HepG2 (cell line): Measurements from ENCODE around the gene KIR3DL3. TPM values are rescaled to one million over a fixed set of nuclear protein-coding genes. Genes with fewer than 3 reads are reported as not detected.

Experiments used
- ATAC-seq: fragments of 200-7000 bp; cut with Tn5 transposase; 3 replicates; pipeline ENCODE4 v1.9.1; 2020; ENCODE audit warnings: mild to moderate bottlenecking, moderate library complexity
- BruUV-seq: library from RNA; stranded (reverse); fragments of 400-500 nt; replicated peaks from 2 replicates; lab custom pipeline; 2021; lab: Mats Ljungman, UMichigan
- CTCF ChIA-PET: fragments of 300-600 bp; formaldehyde crosslinking; extraction: SDS; loops from one replicate; lab custom pipeline; 2021; ENCODE audit warnings: low total read pairs, inconsistent platforms, low intra/inter-chr PET ratio; lab: Yijun Ruan, JAX
- POLR2A ChIA-PET: fragments of 350-600 bp; sonication (Branson Sonifier 250); formaldehyde crosslinking; loops from one replicate; lab custom pipeline; 2020; ENCODE audit warnings: antibody characterized with exemption, inconsistent platforms; lab: Yijun Ruan, JAX
- DNase-seq: peaks from one replicate; pipeline ENCODE4 v3.0.0-alpha.2; 2015; ENCODE audit warnings: low spot score
- FAIRE-seq: peaks from 3 replicates; lab custom pipeline; 2011; peaks lifted over from hg19 to GRCh38; lab: Jason Lieb, UNC
- H2AFZ ChIP-seq: one replicate; pipeline ENCODE4 v1.6.1; 2011; ENCODE audit warnings: low read length, inconsistent platforms
- H3K27ac ChIP-seq: fragments of 300-600 bp; 3 replicates; pipeline ENCODE4 v1.8.0; 2011; ENCODE audit warnings: mixed run types, mild to moderate bottlenecking, mixed read lengths, low read length, inconsistent platforms; ENCODE audit not compliant: insufficient read depth; ENCODE audit errors: extremely low read length
- H3K27me3 ChIP-seq, 2 experiments: fragments of 200-600 bp in 1 of 2; 2 replicates in 1 of 2; 3 replicates in 1 of 2; pipeline versions ENCODE4 v1.6.0 to v1.8.0; 2011; ENCODE audit warnings: low read length in 2 of 2, mild to moderate bottlenecking in 2 of 2, moderate library complexity in 2 of 2, inconsistent platforms in 1 of 2; ENCODE audit not compliant: insufficient read depth in 2 of 2, control insufficient read depth in 1 of 2
- H3K36me3 ChIP-seq, 2 experiments: fragments of 200-600 bp in 1 of 2; replicated peaks in 1 of 2; 2 replicates in 1 of 2; 3 replicates in 1 of 2; pipeline versions ENCODE4 v1.5.1 to v1.8.0; 2011; ENCODE audit warnings: low read length in 2 of 2, inconsistent platforms in 1 of 2; ENCODE audit not compliant: insufficient read depth in 2 of 2, control insufficient read depth in 1 of 2
- H3K4me1 ChIP-seq: 2 replicates; pipeline ENCODE4 v1.5.1; 2012; ENCODE audit warnings: low read length, inconsistent platforms; ENCODE audit not compliant: insufficient read depth
- H3K4me2 ChIP-seq: 2 replicates; pipeline ENCODE4 v1.6.0; 2011; ENCODE audit warnings: low read depth, low read length, inconsistent platforms
- H3K4me3 ChIP-seq, 3 experiments: fragments of 200-600 bp in 1 of 3; sonication (generic), shearing (Covaris generic) in 1 of 3; replicated peaks in 1 of 3; 2 replicates each; pipeline ENCODE4 v1.5.1; 2011 to 2016; ENCODE audit warnings: low read length in 3 of 3, inconsistent platforms in 2 of 3, low read depth in 2 of 3, mild to moderate bottlenecking in 2 of 3, control low read depth in 1 of 3, mixed read lengths in 1 of 3; ENCODE audit not compliant: insufficient read depth in 1 of 3
- H3K79me2 ChIP-seq: one replicate; pipeline ENCODE4 v1.6.1; 2011; ENCODE audit warnings: low read length, inconsistent platforms; ENCODE audit not compliant: insufficient read depth
- H3K9ac ChIP-seq: 2 replicates; pipeline ENCODE4 v1.6.0; 2011; ENCODE audit warnings: mild to moderate bottlenecking, low read depth, low read length, inconsistent platforms; ENCODE audit not compliant: insufficient read depth
- H3K9me3 ChIP-seq: 2 replicates; pipeline ENCODE4 v1.5.1; 2012; ENCODE audit warnings: mild to moderate bottlenecking, low read length
- H4K20me1 ChIP-seq: 2 replicates; pipeline ENCODE4 v1.6.0; 2011; ENCODE audit warnings: inconsistent platforms, mild to moderate bottlenecking, low read length, moderate library complexity; ENCODE audit not compliant: insufficient read depth
- CEBPB ChIP-seq: IDR thresholded peaks from 2 replicates; pipeline ENCODE4 v1.6.1; 2011; ENCODE audit warnings: low read depth, low read length, improper control_type of control experiment, borderline replicate concordance
- KDM1A ChIP-seq: IDR thresholded peaks from 2 replicates; pipeline ENCODE4 v1.6.1; 2016; ENCODE audit warnings: missing compliant biosample characterization
- MIER3 ChIP-seq: IDR thresholded peaks from 2 replicates; pipeline ENCODE4 v1.6.1; 2016; ENCODE audit warnings: missing compliant biosample characterization, borderline replicate concordance
- TCF7 ChIP-seq: sonication (generic); IDR thresholded peaks from 2 replicates; pipeline ENCODE4 v1.6.1; 2016; ENCODE audit warnings: antibody characterized with exemption, low read depth
- ZBTB3 ChIP-seq: sonication (generic); formaldehyde crosslinking; IDR thresholded peaks from 2 replicates; pipeline ENCODE4 v1.4.0; 2020; ENCODE audit warnings: low read depth, mild to moderate bottlenecking, moderate library complexity, missing genetic modification reagents, borderline replicate concordance
- ZNF160 ChIP-seq: sonication (generic); formaldehyde crosslinking; IDR thresholded peaks from 2 replicates; pipeline ENCODE4 v1.8.0; 2022; ENCODE audit warnings: mild to moderate bottlenecking, inconsistent platforms, missing genetic modification reagents
- ZNF33B ChIP-seq: sonication (generic); formaldehyde crosslinking; IDR thresholded peaks from 2 replicates; pipeline ENCODE4 v1.5.1; 2020; ENCODE audit warnings: mild to moderate bottlenecking, missing genetic modification reagents
- ZNF724P ChIP-seq: sonication (generic); formaldehyde crosslinking; IDR thresholded peaks from 2 replicates; pipeline ENCODE4 v1.8.0; 2022; ENCODE audit warnings: missing genetic modification reagents, borderline replicate concordance
- ZNF782 ChIP-seq: sonication (generic); formaldehyde crosslinking; IDR thresholded peaks from 2 replicates; pipeline ENCODE4 v1.4.0; 2020; ENCODE audit warnings: missing genetic modification reagents, mild to moderate bottlenecking, borderline replicate concordance
- ZNF784 ChIP-seq: sonication (generic); formaldehyde crosslinking; IDR thresholded peaks from 2 replicates; pipeline ENCODE4 v1.5.1; 2020; ENCODE audit warnings: missing genetic modification reagents, mild to moderate bottlenecking, borderline replicate concordance
- WGBS: methylation state at CpG from one replicate; pipeline ENCODE4 v1.1.6; 2017; ENCODE audit warnings: low lambda C conversion rate; 5-methylcytosine and 5-hydroxymethylcytosine counted together
- in situ Hi-C: cut with HindIII; loops from 2 replicates; pipeline ENCODE4 v1.10.0; 2017; ENCODE audit warnings: low pct_unique_long_range_greater_than_20kb; ENCODE audit not compliant: extremely low pct_ligation_motif_present
- intact Hi-C: fragments of 100-400 bp; cut with micrococcal nuclease; formaldehyde crosslinking; loops from one replicate; pipeline ENCODE4 v1.10.0; 2022; ENCODE audit not compliant: unreplicated experiment
- polyA plus RNA-seq, 8 experiments: library from polyadenylated mRNA; depleted of rRNA in 3 of 8; stranded (reverse) in 7 of 8; unstranded in 1 of 8; fragments of >200 nt; fragmentation: Illumina TruSeq in 4 of 8; extraction: Trizol in 4 of 8; gene quantifications; 2 replicates each; pipeline versions ENCODE4 v1.2.1 to v1.2.3, GENCODE V29; 2011 to 2016; ENCODE audit warnings: low read depth in 4 of 8, missing spikeins in 1 of 8, mixed read lengths in 1 of 8; ENCODE audit not compliant: insufficient read depth in 1 of 8
- total RNA-seq, 5 experiments: library from RNA; depleted of rRNA; stranded (reverse); fragments of >200 nt; fragmentation: Illumina TruSeq; extraction: Trizol; gene quantifications; 2 replicates each; pipeline ENCODE4 v1.2.3, GENCODE V29; 2016; ENCODE audit warnings: low read depth in 1 of 5

Gene KIR3DL3
- total and polyA plus RNA-seq, 2 of the 13 experiments (the other 11 are each of a cell fraction or from before 2014, with no cell fraction given) = not detected

- TF ChIP-seq ZNF784 (CRISPR knock-in tag) = no peak
- TF ChIP-seq ZNF782 = no peak
- 0 out of 2 replicates have a peak, but pooled peaks have one; percentile 70 for TF ChIP-seq ZNF160 (CRISPR knock-in tag)
- TF ChIP-seq TCF7 = no peak
- no peak for TF ChIP-seq ZNF33B (CRISPR knock-in tag)
- no peak for TF ChIP-seq ZNF724P (CRISPR knock-in tag)
- TF ChIP-seq ZBTB3 (CRISPR knock-in tag) = no peak; the same call in 1 of the 2 replicates
- TF ChIP-seq KDM1A (CRISPR knock-in tag) = no peak
Observed at GRCh38 chr19:54684527-54684926, 39.7 kb upstream of the KIR3DL3 start (continued).

GRCh38 chr19:54691582-54692297, 32.5 kb upstream of the KIR3DL3 start:
- ChIA-PET CTCF (no interaction called here), POLR2A (no interaction called here)
- WGBS = 29% methylated on average over 9 of the region's 9 CpGs
- Histone ChIP-seq H3K9ac (no peak overlapping the region), H3K4me3 (no peak overlapping the region), H3K4me1 (no peaks in the 10 kb centered on the region), H3K27me3 (peaks cover 0 to 8% of the 10 kb centered on the region in 2 experiments; a peak in 1 of 5 replicates), H3K36me3 (no peaks in the 10 kb centered on the region), H3K27ac (no peak overlapping the region), H4K20me1 (no peaks in the 10 kb centered on the region), H3K79me2 (no peaks in the 10 kb centered on the region), H3K4me2 (no peak overlapping the region), H3K9me3 (no peaks in the 10 kb centered on the region), H2AFZ (no peak overlapping the region)
- intact Hi-C loops = no loop called here
- DNase-seq = no peak
- no peak for FAIRE-seq
- no TSS peak for BruUV-seq
- in situ Hi-C loops = no loop called here
- TF ChIP-seq MIER3 (no peak), CEBPB (peak; percentile 79)
- no peak for ATAC-seq
